Stomach (tissue), 9 donors: Measurements from ENCODE around the gene FREM1. TPM values are rescaled to one million over a fixed set of nuclear protein-coding genes. Genes with fewer than 3 reads are reported as not detected.

ENCODE experiments used
- DNase-seq, 2 donors: peaks; one replicate each; pipeline versions ENCODE4 v3.0.0 to v3.0.0-alpha.2; 2013 to 2019
- H3K27ac ChIP-seq, 5 donors: fragments of 200-600 bp in 4 of 5; sonication (generic) in 4 of 5; one replicate each; pipeline ENCODE4 v1.5.1; 2013 to 2019; ENCODE audit warnings: mild to moderate bottlenecking in 1 of 5, moderate library complexity in 1 of 5
- H3K27me3 ChIP-seq, 3 donors: fragments of 200-600 bp; sonication (generic); one replicate each; pipeline ENCODE4 v1.5.1; 2017 to 2019; ENCODE audit warnings: mixed run types in 1 of 3
- H3K36me3 ChIP-seq, 4 donors: fragments of 200-600 bp; sonication (generic); 1 replicate in 3 of 4; 2 replicates in 1 of 4; pipeline ENCODE4 v1.5.1; 2016 to 2019
- H3K4me1 ChIP-seq, 4 donors: fragments of 200-600 bp; sonication (generic); one replicate each; pipeline ENCODE4 v1.5.1; 2016 to 2019
- H3K4me3 ChIP-seq, 4 donors: fragments of 200-600 bp; sonication (generic) in 3 of 4; one replicate each; pipeline ENCODE4 v1.5.1; 2016 to 2019; ENCODE audit warnings: mild to moderate bottlenecking in 1 of 4
- H3K9me3 ChIP-seq, 4 donors: fragments of 200-600 bp; sonication (generic); one replicate each; pipeline ENCODE4 v1.5.1; 2016 to 2019
- CTCF ChIP-seq, 7 experiments: fragments of 450-650 bp in 4 of 7; fragments of 200-600 bp in 3 of 7; sonication (generic) in 3 of 7; IDR thresholded peaks; one replicate each; pipeline ENCODE4 v1.5.1; 2016 to 2019; ENCODE audit warnings: antibody characterized with exemption in 7 of 7, control low read depth in 2 of 7, mild to moderate bottlenecking in 1 of 7
- EP300 ChIP-seq: sonication (generic); formaldehyde crosslinking; IDR thresholded peaks from one replicate; pipeline ENCODE4 v1.6.1; 2017; ENCODE audit warnings: antibody characterized with exemption
- POLR2A ChIP-seq, 4 donors: fragments of 450-650 bp; IDR thresholded peaks; one replicate each; pipeline ENCODE4 v1.6.1; 2016; ENCODE audit warnings: antibody characterized with exemption in 4 of 4, control low read depth in 2 of 4, mild to moderate bottlenecking in 1 of 4, moderate library complexity in 1 of 4
- POLR2AphosphoS5 ChIP-seq, 3 donors: sonication (generic); formaldehyde crosslinking; IDR thresholded peaks; one replicate each; pipeline ENCODE4 v1.6.1; 2016; ENCODE audit warnings: antibody characterized with exemption in 3 of 3
- WGBS, 5 donors: extraction: QIAGEN DNeasy Blood & Tissue Kit in 3 of 5; methylation state at CpG; one replicate each; pipeline versions ENCODE4 v1.1.5 to v1.1.7; 2013 to 2018; 5-methylcytosine and 5-hydroxymethylcytosine counted together
- intact Hi-C: fragments of 100-400 bp; cut with DNase I; formaldehyde crosslinking; loops from one replicate; pipeline ENCODE4 v1.15.1; 2023; ENCODE audit warnings: low total_unique reads
- polyA plus RNA-seq, 3 donors: library from polyadenylated mRNA; stranded (reverse); fragments of 200-250 nt; gene quantifications; one replicate each; pipeline ENCODE4 v1.2.3, GENCODE V29; 2013
- total RNA-seq, 5 donors: library from RNA; depleted of rRNA; stranded (reverse); fragments of >200 nt; gene quantifications; one replicate each; pipeline versions ENCODE4 v1.1.0 to v1.2.3, GENCODE V29; 2014 to 2016
- donor health status: healthy with polysubstance abuse.
- donor health status: Bipolar disorder and iron deficiency.
- donor health status: healthy.

Gene FREM1
- total and polyA plus RNA-seq, 8 donors, result 0.12 to 14.7 (median 0.58) TPM; not detected in 1

- no peak overlapping the region for H3K27ac ChIP-seq
- H3K4me3 ChIP-seq, result no peak overlapping the region
- peaks cover 0 to 24% (median 9%) of the 10 kb centered on the region in 4 donors for H3K4me1 ChIP-seq
- 31 to 68% (median 49%) methylated on average over 1 of the region's 1 CpG for WGBS, 5 donors
- H3K27me3 ChIP-seq, result no peaks in the 10 kb centered on the region
- no peaks in the 10 kb centered on the region for H3K9me3 ChIP-seq
- intact Hi-C loops, result no loop called here
- DNase-seq, result no peak
- no peak for TF ChIP-seq POLR2A (IDR thresholded peaks at IDR 0.05)
- no peak for TF ChIP-seq CTCF (IDR thresholded peaks at IDR 0.05)
- TF ChIP-seq EP300, result no peak
- no peak for TF ChIP-seq POLR2AphosphoS5 (IDR thresholded peaks at IDR 0.05)
- H3K36me3 ChIP-seq, result no peaks in the 10 kb centered on the region
Observed at GRCh38 chr9:14913366-14913765, 3.1 kb upstream of the FREM1 start.

- Histone ChIP-seq H3K4me1 (peaks cover 0 to 29% (median 11%) of the 10 kb centered on the region in 4 donors), H3K27ac (no peak overlapping the region), H3K9me3 (no peaks in the 10 kb centered on the region), H3K27me3 (no peaks in the 10 kb centered on the region), H3K36me3 (no peaks in the 10 kb centered on the region), H3K4me3 (no peak overlapping the region)
- 41 to 63% (median 59%) methylated on average over 6 of the region's 6 CpGs for WGBS, 5 donors
- TF ChIP-seq POLR2A (IDR thresholded peaks at IDR 0.05) (no peak), CTCF (IDR thresholded peaks at IDR 0.05) (no peak), EP300 (no peak), POLR2AphosphoS5 (IDR thresholded peaks at IDR 0.05) (no peak)
- intact Hi-C loops, result no loop called here
- DNase-seq, result no peak
Observed at GRCh38 chr9:14912859-14913258, 2.6 kb upstream of the FREM1 start.

GRCh38 chr9:14911046-14911445, 818 bp upstream of the FREM1 start:
- intact Hi-C loops, result no loop called here
- H3K4me3 ChIP-seq, result no peak overlapping the region
- H3K36me3 ChIP-seq, result no peaks in the 10 kb centered on the region
- DNase-seq, result no peak
- no peak for TF ChIP-seq POLR2A (IDR thresholded peaks at IDR 0.05)
- WGBS, 5 donors, result 91 to 97% (median 94%) methylated on average over 2 of the region's 2 CpGs
- no peaks in the 10 kb centered on the region for H3K27me3 ChIP-seq
- H3K4me1 ChIP-seq, result peaks cover 0 to 31% (median 12%) of the 10 kb centered on the region in 4 donors
- peak overlapping the region in 1 of 5 donors; percentile 59 for H3K27ac ChIP-seq
- H3K9me3 ChIP-seq, result no peaks in the 10 kb centered on the region

- H3K4me1 ChIP-seq, result peaks cover 0 to 31% (median 12%) of the 10 kb centered on the region in 4 donors
- H3K4me3 ChIP-seq, result peak overlapping the region in 3 of 4 donors; percentile 18 to 22 (median 22)
Observed at GRCh38 chr9:14909601-14909960, 647 bp downstream of the FREM1 start.

More at GRCh38 chr9:14909601-14909960, 647 bp downstream of the FREM1 start:
- Histone ChIP-seq H3K36me3 (no peaks in the 10 kb centered on the region), H3K27ac (peak overlapping the region in 1 of 5 donors; percentile 59), H3K27me3 (no peaks in the 10 kb centered on the region), H3K9me3 (no peaks in the 10 kb centered on the region)
- no peak for TF ChIP-seq POLR2AphosphoS5 (IDR thresholded peaks at IDR 0.05)
- TF ChIP-seq POLR2A (IDR thresholded peaks at IDR 0.05), result no peak
- TF ChIP-seq EP300, result no peak
- TF ChIP-seq CTCF (IDR thresholded peaks at IDR 0.05), result no peak
- no peak for DNase-seq
- intact Hi-C loops, result no loop called here
- 45 to 66% (median 60%) methylated on average over 2 of the region's 2 CpGs for WGBS, 5 donors
